Stimulated activated CD8-positive, alpha-beta memory T cell treated with anti-CD3 and anti-CD28 coated beads, Interleukin-15, amount 100 ng/mL, for 4 hours (primary cell): ENCODE measurements around the gene KATNIP.

ENCODE experiments used
- DNase-seq, 2 donors: peaks; one replicate each; pipeline ENCODE4 v3.0.0-alpha.2; 2020; ENCODE audit warnings: low read depth in 2 of 2

KATNIP gene

DNA sequence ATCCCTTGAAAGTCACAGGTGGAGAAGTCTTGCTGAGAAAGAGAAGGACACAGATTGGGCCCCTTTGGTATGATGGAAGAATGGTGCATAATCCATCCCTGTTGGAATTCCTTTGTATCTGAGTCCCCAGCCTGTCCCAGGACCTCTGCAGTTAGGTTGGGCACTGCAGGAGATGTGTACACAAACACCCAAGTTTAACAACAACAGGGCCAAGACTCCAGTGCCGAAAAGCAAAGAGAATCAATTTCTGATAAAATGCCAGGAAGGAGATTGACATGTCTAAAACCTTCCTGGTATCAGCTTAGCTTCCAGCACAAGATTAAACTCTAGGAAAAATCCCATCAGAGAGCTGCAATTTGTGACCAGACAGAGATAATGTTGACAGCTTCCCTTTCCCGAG, 32.9 kb downstream of the KATNIP start:
- DNase-seq, result no peak

DNA sequence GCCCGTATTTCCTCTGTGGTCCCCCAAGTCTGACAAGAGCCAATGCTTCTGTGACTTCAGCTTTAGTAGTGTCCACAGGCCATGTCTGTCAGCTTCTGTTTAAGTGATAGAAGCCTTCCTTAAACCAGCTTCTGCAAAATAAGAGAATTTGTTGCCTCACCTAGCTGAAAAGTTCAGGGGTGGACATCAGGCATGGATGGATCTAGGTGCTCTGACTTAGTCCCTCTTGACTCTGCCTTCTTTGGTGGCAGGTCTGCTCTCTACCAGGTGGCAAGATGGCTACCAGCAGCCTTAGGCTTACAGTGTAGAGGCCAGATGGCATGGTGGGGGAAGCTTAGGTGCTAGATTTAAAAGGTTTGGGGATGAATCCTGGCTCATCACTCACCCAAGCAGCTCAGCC, 33.7 kb downstream of the KATNIP start:
- DNase-seq, result no peak

- no peak for DNase-seq
Measured at GRCh38 chr16:27585200-27585599, 35.3 kb downstream of the KATNIP start.

DNA sequence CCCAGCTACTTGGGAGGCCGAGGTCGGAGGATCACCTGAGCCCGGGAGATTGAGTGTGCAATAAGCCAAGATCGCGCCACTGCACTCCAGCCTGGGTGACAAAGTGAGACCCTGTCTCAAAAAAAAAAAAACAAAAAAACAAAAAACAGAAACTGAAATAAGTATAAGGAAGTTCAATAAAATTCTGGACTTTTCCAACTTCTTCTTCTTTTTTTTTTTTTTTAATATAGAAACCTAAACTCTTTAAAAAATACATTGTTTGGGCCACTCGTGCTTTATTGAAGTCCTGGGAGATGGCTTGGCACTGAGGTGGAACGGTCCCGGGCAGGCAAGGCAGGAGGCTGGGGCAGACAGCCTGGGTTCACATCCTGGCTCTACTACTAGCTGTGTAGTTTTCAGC, 36.8 kb downstream of the KATNIP start:
- no peak for DNase-seq

DNA sequence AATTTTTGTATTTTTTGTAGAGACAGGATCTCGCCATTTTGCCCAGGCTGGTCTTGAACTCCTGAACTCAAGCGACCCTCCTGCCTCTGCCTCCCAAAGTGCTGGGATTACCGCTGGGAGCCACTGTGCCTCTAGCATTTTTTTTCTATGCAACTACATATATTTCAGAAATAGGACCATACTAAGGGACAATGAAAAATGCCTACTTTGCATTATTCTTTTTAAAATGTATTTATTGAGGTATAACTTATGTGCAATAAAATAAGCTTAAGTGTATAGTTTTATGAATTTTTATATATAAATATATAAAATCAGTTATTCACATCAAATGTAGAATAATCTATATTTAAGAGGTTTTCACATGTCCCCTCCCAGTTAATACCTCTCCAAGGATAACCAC, 38.1 kb downstream of the KATNIP start:
- no peak for DNase-seq

- no peak for DNase-seq
Measured at GRCh38 chr16:27591837-27592236, 41.9 kb downstream of the KATNIP start.

- no peak for DNase-seq
Measured at GRCh38 chr16:27595475-27595874, 45.5 kb downstream of the KATNIP start.

DNA sequence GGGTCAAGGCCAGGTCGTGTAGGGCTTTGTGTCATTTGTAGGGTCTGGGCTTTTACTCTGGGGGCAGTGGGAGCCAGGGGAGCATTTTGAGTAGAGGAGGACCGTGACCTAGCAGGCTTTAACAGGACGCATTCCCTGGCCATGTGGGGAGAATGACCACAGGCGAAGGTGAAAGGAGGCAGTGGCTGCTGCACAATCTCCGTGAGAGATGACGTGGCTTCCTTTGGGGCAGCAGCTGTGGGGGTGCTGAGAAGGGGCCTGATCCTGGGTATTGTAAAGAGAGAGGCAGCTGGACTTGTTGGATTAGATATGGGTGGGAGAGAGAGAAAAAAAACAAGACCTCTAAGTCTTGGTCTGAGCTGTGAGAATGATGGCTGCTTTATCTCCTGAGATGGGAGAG, 46.0 kb downstream of the KATNIP start:
- no peak for DNase-seq

DNA sequence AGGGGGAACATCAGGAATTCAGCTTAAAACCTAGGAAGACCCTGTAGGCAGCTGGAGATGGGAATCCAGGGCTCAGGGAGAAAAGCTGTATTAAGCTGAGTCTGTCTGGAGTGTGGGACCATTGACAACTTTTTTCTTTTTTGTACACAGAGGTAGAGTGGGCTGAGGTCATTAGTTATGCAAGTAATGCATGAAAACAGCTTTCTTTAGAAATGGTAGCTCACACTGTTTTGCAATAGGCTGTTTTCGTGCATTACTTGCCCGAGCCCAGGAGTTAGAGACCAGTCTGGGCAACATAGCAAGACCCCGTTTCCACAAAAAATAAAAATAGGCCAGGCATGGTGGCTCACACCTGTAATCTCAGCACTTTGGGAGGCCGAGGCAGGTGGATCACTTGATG, 46.5 kb downstream of the KATNIP start:
- no peak for DNase-seq

GRCh38 chr16:27597361-27597760, 47.4 kb downstream of the KATNIP start:
- no peak for DNase-seq

- no peak for DNase-seq
Measured at GRCh38 chr16:27598220-27598619, 48.3 kb downstream of the KATNIP start.

- DNase-seq, result no peak
Measured at GRCh38 chr16:27598931-27599565, 49.1 kb downstream of the KATNIP start.

DNA sequence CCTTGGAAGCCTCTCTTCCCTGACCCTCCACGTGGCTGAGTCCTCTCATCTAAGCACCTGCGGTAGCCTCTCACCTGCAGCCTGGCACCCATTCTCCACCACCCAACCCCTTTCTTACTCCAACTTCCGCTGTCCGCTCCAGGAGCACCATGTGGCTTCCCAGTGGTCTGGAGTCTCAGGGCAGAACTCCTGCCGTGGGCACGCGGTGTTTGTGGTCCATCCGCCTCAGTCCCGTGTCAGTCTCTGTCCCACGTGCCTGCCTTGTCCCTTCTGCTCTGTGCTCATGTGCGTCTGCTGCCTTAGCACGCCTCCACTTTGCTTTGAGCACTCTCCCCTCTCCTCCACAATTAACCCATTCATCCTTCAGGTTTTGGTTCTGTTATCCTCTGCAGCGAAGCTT, 49.7 kb downstream of the KATNIP start:
- no peak for DNase-seq
